RKO (cell line): ENCODE data around the gene GPBP1.
A peak's percentile ranks its signal among the peaks of the same experiment; 100 is the strongest.

Experiments
- DNase-seq: peaks from one replicate; pipeline ENCODE4 v3.0.0-alpha.2; 2016; ENCODE audit warnings: low spot score

GPBP1 gene

DNA sequence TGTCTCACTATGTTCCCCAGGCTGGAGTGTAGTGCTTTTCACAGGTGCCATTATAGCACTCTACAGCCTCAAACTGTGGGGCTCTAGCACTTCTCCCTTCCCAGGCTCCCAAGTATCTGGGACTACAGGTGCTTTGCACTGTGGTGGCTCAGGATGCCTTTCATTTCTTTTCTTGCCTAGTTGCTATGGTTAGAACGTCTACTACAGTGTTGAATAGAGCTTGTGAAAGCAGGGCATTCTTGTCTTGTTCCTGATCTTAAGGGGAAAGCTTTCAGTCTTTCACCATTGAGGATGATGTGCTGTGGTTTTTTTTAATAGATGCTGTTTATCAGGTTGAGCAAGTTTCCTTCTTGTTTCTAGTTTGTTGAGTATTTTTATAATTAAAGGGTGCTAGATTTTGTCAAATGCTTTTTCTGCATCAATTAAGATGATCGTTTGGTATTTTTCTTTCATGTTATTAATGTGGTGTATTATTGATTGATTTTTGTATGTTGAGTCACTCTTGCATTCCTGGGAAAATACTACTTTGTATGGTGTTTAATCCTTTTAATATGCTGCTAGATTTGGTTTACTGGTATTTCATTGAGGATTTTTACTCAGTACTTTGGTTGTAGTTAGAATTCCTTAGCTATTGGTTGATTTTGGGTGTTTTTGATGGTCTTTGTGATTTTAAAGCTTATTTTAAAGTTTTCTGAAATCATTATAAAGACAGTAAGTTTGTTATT is 35.6 kb downstream of the GPBP1 start:
- DNase-seq = no peak

DNA sequence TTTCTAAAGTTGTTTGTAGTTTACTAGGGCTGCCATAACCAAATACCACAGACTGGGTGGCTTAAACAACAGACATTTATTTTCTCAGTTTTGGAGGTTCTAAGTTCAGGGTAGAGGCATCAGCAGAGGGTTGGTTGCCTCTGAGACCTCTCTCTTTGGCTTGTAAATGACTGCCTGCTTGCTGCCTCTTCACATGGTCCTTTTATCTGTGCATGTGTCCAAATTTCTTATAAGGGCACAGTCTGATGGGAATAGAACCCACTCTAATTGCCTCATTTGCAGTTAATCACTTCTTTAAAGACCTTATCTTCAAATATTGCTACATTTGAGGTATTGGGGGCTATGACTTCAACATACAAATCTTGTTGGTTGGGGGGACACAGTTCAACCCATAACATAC is 36.8 kb downstream of the GPBP1 start:
- DNase-seq = no peak

DNA sequence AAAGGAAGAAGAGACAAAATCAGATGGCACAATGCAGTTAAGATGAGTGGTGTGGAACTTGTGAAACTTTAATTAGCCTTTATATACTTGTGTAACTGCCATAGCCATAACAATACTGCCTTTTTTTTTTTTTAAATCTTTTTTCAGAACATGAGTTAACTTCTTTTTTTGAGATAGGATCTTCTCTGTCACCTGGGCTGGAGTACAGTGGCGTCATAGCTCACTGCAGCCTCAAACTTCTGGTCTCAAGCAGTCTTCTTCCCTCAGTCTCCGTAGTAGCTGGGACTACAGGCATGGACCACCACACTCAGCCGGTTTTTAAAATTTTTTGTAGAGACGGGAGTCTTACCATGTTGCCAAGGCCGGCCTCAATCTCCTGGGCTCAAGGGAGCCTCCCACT is 37.2 kb downstream of the GPBP1 start:
- DNase-seq = no peak

DNA sequence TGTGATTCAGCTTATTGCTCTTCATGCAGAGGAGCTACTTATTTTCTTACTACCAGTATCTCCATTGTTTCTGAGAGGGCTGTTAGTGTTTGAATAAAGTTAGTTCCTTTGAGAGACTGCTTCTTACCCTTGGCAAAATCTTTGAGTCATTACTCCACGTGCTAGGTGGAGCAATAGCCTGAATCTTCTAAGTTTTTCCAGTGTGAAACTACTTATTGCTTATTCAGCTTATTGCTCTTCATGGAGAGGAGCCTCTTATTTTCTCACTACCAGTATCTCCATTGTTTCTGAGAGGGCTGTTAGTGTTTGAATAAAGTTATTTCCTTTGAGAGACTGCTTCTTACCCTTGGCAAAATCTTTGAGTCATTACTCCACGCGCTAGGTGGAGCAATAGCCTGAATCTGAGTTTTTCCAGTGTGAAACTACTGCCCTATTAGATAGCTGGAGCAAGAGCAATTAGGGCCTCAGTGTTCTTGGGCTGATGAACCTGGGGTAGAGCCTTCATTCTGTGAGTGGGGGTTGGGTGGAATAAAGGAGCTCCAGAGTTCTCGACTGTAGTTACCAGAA is 41.9 kb downstream of the GPBP1 start:
- no peak for DNase-seq

DNA sequence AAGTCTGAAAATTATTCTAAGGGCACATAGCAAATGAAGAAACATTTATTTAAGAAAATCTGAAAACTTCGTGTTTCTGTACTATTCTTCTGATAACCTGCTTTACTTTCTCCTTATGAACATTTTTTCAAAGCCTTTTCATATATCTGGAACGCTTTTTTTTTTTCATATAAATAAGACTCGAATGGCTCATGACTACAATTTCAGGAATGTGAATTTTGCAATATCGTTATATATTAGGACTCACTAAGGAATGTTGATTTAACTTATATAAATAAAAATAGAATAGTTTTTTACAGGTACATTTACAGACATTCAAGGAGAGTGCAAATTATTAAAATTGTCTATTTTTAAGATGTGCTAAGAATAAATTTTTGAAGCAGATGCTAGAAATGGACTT is 42.9 kb downstream of the GPBP1 start:
- no peak for DNase-seq

DNA sequence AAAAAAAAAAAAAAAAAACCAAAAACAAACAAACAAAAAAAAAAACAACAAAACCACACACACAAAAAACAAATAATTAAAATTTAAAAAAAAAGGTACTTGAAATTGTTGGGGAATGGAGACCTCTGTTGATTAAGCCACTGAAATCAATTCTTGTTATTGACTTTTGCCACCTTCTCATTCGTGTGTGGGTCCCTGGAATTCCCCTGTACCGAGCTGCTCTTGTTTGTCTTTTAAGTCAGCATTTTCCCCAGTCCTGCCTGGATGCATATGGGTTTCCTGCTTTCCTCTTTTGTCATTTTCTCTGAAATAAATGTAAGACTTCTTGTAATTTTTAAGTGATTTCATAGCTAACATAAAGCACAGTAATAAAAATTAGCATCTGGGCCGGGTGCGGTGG is 45.5 kb downstream of the GPBP1 start:
- DNase-seq = no peak

DNA sequence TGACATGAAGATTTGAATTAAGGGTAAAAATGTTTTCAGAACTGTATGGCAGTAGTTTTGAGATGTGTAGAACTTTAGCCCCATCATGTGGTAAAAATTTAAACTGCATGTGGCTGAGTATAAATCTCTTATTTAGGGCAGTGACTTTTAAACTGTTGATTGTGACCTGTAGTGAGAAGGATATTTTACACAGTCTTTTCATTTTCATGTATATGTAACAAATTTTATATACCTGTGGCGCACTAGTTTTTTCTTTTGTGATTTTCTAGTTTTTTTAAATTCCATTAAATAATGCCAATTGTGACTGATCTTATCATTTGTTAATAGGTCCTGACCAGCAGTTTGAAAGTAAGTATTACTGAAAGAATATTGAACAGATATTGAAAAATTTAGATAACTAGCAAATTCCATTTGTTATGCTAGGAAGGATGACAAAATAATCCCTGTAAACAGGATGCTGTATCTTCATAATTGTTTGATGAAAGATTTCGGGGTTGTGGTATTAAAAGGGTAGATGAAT is 47.2 kb downstream of the GPBP1 start:
- peak; percentile 73 for DNase-seq

DNA sequence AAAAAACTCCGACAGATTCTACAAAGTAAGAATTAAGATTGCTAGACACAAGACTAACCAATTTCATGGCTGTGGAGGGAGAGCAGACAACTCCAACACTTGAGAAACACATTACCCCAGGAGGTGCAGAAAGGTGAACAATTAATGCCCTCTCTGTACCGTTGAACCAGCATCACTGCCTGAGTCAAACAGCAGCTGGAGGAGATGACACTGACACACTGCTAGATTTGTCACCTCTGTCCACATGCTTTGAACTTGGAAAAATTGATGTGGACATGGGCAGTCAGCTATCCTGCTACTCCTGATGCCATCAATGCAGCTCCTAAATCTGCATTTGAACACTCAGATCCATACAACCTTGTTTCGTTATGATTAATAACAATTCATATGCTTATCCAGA is 51.7 kb downstream of the GPBP1 start:
- DNase-seq = no peak

DNA sequence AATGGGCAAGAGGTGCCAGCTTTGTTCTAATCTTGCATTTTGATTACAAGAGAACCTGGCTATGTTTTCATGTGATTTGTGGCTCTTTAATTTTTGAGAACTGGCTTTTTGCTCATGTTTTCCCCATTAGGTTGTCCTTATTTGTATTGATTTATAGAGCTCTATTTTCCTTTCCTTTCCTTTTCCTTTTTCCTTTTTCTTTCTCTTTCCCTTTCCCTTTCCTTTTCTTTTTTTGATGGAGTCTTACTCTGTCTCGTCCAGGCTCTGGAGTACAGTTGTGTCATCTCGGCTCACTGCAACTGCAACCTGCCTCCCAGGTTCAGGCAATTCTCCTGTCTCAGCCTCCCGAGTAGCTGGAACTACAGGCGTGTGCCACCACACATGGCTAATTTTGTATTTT is 55.5 kb downstream of the GPBP1 start:
- no peak for DNase-seq

DNA sequence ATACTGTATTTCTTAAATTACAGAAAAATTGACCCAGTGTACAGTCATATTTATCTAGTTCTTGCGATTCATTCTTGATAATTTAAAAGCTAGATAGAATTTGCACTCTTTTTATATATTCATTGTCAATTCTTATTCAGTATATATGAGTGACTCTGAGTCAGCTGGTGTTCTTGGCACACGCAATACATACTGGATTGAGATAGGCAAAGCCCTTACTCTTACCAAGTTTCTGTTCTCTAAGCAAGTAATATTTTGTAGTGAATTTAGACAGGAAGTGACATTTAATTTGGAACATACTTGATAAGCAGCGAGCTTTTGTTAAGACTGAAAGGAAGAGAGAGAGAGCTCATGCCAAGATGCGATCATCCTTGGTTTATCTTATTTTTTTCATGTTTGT is 57.7 kb downstream of the GPBP1 start:
- no peak for DNase-seq

DNA sequence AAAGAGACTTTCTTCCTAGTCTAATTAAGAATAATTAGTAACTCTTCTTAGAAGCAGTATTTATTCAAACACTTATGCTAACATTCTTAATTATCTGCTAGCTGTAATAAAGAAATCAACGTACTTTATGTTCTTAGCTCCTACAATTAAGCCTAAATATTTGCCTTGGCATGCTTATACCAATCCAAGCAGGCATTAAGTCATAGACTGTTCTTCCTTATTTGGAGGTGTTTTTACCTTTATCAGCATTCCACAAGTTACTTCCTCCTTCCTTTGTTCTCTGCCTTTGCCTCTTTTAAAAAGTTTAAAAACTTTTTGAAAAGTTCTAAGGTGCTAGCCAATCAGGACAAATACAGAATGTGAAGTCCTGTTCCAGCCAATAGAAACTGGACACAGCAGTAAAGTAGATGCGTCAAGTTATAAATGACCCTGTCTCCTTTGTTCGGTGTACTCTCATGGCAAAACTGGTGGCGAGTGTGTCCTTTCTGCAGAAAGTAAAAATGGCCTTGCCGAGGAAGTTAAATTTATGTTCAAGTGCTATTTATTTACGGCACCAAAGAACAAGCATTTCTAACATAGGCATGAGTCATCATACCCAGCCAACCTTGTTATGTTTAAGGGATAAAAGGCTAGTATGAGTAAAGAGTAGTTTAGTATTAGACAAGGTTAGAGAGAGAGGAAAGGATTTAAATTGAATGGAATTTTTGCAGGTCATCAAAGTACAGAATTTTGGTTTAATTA is 58.6 kb downstream of the GPBP1 start:
- no peak for DNase-seq

DNA sequence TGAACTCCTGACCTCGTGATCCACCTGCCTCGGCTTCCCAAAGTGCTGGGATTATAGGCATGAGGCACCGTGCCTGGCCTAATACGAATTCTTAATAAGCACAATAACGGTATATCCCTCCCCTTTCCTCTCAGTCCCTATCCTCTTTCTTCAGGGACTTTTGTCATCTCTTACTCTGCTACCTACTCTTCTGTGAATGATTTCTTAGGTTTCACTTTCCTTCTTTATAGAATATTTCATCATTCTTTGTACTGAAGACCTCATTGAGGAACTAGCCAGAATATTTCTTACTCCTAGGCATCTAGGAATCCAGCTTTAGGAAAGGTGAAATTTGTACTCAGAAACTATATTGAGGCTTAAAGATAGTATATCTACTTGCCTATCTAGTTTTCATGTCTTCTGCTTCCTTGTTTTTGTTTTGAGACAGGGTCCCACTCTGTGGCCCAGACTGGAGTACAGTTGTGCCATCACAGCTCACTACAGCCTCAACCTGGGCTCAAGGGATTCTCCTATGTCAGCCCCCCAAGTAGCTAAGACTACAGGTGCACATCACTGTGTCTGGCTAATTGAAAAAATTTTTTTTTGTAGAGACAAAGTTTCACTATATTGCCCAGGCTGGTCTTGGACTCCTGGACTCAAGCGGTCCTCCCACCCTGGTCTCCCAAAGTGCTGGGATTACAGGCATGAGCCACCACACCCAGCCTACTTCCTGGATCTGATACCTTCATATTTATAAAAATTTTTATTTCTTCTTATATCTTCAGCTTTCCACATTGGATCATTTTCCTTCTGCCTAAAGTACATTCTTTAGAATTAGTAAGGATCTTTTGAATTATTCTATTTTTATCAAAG is 69.7 kb downstream of the GPBP1 start:
- DNase-seq = no peak

DNA sequence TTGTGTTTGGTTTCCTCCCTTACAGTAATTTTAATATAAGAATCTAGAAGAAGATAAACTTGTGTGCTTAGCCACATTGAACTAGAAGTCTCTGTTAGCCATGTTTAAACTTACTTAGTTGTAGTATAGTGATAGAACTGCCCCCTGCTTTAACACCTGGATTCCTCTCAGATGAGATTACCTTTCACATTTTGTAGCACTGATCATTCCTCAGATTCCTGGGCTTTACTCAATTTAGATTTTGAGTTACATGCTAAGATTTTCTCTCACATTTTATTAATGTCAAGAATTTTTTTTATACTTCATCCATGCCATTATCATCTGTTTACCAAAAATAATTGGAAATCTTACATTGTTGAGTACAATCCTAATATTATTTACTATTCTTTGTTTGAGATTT is 70.5 kb downstream of the GPBP1 start:
- DNase-seq = no peak

DNA sequence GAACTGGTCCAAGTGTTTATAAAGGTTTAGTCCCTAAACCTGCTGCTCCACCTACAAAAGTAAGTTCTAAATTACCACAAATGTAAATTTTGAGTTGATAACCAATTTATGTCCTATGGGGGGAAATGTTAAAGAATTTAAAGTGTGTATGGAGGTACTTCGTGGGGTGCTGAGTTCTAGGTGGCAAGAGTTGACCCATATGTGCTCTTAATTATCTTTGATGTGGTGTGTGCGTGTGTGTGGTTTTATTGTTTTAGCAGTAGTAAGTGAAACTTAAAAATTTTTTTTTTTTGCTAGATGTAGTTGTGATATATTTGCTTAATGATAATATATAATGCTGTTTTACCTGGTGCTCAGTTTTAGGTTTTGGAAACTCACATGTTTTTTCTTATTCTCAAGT is 72.6 kb downstream of the GPBP1 start:
- DNase-seq = no peak

DNA sequence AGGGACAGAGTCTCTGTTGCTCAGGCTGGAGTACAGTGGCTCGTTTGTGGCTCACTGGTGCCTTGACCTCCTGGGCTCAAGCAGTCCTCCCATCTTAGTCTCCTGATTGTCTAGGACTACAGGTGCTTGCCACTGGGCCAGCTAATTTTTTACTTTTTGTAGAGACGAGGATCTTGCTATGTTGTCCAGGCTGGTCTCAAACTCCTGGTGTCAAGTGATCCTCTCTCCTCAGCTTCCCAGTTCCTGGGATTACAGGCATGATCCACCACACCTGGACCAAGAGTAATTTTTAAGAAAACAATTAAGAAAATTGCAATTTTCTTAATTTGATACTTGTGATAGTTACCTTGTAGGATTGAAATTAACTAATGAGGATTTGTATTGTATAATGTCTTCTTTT is 73.9 kb downstream of the GPBP1 start:
- DNase-seq = no peak

DNA sequence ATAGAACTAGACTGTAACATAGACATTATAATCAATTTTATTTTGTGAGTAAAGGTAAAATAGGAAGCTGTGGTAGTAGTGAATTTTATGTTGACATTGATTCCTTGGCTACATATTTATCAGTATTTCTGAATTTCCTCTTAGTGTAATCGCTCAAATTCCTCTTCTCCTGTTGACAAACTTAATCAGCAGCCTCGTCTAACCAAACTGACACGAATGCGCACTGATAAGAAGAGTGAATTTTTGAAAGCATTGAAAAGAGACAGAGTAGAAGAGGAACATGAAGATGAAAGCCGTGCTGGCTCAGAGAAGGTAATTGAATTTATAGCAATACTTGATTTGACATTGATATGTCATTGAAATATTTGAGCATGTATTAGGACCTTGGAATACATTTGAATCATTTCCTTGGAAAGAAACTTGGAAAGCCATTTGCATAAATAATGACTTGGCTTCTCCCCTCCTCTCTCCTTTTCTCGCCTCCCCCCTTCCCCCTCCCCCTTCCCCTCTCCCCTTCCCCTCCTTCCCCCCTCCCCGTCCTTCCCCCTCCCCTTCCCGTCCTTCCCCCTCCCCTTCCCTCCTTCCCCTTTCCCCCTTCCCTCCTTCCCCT is 75.5 kb downstream of the GPBP1 start:
- DNase-seq = no peak

DNA sequence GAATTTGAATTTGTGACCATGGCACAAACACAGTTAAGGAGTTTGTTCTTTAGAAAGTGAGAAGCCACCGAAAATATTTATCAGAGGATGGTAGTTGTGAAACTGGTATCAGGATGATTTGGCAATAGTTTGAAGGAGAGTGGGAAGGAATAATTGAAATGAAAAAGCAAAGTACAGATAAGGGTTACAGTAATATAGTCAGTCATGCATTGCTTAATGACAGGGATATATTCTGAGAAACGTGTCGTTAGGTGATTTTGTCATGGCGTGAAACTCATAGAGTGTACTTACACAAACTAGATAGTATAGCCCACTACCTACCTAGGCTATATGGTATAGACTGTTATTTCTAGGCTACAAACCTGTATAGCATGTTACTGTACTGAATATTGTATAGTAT is 84.2 kb downstream of the GPBP1 start:
- no peak for DNase-seq

DNA sequence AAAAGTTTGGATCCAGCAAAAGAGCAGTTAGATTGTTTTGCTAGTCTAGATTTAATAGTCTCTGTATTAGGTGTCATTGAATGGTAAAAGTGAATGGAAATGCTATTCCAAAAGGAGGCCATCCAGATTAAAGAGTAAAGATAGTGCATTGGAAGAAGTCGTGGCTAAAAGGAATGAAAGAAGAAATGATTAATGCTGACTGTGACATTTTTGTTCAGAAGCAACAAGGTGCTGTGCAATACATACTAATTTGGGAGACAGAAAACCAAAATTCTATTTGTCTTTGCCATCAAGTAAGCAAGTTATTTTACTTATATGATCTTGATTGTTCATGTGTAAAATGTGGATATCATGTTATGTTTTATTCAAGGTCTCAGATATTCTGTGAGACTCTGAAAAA is 85.1 kb downstream of the GPBP1 start:
- no peak for DNase-seq

DNA sequence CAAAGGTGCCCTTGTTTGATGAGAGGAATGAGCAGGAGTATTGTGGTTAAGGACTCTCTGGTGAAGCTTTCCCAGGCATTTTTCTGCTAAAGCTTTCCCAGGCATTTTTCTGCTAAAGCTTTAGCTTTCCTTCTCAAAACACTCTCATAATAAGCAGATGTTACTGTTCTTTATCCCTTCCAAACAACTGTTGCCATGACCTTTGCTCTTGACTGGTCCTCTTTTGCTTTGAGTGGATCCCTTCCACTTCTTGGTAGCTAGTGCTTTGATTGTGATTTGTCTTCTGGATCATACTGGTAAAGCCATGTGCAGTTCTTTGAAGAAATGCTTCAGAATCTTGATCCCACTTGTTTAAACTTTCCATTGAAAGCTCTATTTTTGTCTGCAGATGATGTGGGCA is 85.8 kb downstream of the GPBP1 start:
- no peak for DNase-seq

DNA sequence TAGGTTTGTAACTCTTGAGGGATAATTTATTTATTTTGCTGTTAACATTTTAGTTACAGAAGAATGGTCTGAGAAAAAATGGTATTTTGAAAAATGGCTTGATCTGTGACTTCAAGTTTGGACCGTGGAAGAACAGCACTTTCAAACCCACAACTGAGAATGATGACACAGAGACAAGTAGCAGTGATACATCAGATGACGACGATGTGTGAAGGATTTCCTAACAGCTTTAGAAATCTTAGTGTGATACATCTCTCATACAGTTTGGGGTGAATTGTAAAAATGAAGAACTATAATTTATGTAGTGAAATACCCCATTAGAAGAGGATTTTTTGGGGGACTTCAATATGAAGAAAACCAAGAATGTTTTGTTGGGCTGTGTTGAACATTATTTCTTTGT is 88.7 kb downstream of the GPBP1 start:
- DNase-seq = no peak

DNA sequence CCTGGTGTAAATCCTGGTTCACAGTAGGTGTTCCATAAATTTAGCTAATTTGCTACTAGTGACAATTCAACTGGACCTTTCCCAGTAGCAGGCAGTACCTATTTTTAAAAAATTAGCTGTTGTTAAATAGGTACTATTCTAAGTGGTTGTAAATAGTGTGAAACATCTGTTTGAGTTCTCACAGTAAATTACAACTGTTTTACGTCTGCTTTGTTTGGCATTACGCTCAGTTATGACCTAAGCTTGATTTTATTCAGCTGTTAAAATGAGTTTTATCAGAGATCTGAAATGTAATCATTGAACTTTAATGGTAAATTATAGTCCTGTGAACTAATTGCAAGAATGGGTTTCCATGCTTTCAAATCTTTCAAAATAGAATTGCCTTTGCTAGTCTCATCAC is 93.9 kb downstream of the GPBP1 start:
- no peak for DNase-seq

DNA sequence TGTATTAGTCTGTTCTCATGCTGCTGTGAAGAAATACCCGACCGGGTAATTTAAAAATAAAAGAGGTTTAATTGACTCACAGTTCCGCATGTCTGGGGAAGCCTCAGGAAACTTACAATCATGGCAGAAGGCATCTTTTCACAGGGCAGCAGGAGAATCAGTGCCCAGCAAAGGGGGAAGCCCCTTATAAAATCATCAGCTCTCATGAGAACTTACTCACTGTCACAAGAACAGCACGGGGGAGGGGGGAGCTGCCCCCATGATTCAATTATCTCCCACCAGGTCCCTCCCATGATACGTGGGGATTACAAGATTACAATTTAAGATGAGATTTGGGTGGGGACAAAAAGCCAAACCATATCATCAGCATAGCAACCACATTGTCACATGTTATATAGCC is 102.5 kb downstream of the GPBP1 start:
- no peak for DNase-seq
